Measurements from ENCODE around the gene ITPR1.

DNA sequence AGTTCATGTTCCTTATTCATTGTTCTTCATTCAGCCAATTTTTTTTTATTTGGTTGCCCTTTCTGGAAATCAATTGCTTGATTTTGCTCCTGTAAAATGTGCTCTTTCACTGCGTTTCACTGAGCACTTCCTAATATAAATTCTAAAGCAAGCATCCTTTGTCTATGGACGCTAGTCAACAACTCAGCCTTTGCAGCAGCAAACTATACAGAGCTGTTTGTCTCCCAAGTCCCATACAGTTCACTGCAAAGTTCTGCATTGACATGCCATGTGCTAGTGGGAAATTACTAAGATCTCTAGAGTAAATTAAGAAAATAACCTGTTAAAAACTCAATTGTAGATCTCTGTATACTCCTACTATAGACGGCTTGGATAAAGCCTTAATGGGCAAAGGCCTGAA lies 356.0 kb downstream of the ITPR1 start:
- TF ChIP-seq, protein P1, sequence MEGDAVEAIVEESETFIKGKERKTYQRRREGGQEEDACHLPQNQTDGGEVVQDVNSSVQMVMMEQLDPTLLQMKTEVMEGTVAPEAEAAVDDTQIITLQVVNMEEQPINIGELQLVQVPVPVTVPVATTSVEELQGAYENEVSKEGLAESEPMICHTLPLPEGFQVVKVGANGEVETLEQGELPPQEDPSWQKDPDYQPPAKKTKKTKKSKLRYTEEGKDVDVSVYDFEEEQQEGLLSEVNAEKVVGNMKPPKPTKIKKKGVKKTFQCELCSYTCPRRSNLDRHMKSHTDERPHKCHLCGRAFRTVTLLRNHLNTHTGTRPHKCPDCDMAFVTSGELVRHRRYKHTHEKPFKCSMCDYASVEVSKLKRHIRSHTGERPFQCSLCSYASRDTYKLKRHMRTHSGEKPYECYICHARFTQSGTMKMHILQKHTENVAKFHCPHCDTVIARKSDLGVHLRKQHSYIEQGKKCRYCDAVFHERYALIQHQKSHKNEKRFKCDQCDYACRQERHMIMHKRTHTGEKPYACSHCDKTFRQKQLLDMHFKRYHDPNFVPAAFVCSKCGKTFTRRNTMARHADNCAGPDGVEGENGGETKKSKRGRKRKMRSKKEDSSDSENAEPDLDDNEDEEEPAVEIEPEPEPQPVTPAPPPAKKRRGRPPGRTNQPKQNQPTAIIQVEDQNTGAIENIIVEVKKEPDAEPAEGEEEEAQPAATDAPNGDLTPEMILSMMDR (IDR thresholded peaks at IDR 0.05) = no peak
- TF ChIP-seq, protein P2, sequence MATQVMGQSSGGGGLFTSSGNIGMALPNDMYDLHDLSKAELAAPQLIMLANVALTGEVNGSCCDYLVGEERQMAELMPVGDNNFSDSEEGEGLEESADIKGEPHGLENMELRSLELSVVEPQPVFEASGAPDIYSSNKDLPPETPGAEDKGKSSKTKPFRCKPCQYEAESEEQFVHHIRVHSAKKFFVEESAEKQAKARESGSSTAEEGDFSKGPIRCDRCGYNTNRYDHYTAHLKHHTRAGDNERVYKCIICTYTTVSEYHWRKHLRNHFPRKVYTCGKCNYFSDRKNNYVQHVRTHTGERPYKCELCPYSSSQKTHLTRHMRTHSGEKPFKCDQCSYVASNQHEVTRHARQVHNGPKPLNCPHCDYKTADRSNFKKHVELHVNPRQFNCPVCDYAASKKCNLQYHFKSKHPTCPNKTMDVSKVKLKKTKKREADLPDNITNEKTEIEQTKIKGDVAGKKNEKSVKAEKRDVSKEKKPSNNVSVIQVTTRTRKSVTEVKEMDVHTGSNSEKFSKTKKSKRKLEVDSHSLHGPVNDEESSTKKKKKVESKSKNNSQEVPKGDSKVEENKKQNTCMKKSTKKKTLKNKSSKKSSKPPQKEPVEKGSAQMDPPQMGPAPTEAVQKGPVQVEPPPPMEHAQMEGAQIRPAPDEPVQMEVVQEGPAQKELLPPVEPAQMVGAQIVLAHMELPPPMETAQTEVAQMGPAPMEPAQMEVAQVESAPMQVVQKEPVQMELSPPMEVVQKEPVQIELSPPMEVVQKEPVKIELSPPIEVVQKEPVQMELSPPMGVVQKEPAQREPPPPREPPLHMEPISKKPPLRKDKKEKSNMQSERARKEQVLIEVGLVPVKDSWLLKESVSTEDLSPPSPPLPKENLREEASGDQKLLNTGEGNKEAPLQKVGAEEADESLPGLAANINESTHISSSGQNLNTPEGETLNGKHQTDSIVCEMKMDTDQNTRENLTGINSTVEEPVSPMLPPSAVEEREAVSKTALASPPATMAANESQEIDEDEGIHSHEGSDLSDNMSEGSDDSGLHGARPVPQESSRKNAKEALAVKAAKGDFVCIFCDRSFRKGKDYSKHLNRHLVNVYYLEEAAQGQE (IDR thresholded peaks at IDR 0.05; ENCODE audit: insufficient read depth in 1 of 2, low read depth in 2 of 2, low read length in 1 of 2) = no peak
- no peak for TF ChIP-seq POLR2AphosphoS5 (IDR thresholded peaks at IDR 0.05; ENCODE audit: low read depth, low read length)

Measured in Panc1 (cell line).